ENCODE results near the gene USP6. TPM values are rescaled to one million over a fixed set of nuclear protein-coding genes. Genes with fewer than 3 reads are reported as not detected.
"Not testable (repeated sequence)": the region's sequence is repeated elsewhere in the genome, so short reads cannot be mapped to it uniquely, and the experiment has no call there.

USP6 gene
- total and polyA plus RNA-seq, 3 donors from 2014 or later, result 19.3 to 50.4 (median 25.1) TPM

- H3K4me3 ChIP-seq, result no peak overlapping the region
- TF ChIP-seq POLR2A (IDR thresholded peaks at IDR 0.05) (no peak), CTCF (IDR thresholded peaks at IDR 0.05) (no peak)
- no peaks in the 10 kb centered on the region for H3K9me3 ChIP-seq
- no peaks in the 10 kb centered on the region for H3K4me1 ChIP-seq
- H3K27ac ChIP-seq, result no peak overlapping the region
- no peak for DNase-seq
- no peaks in the 10 kb centered on the region for H3K27me3 ChIP-seq
- intact Hi-C loops (cut with DNase I; ENCODE audit: low total_unique reads), result no loop called here
- no peaks in the 10 kb centered on the region for H3K36me3 ChIP-seq (ENCODE audit: low read depth, missing control alignments)
- 75 to 94% methylated on average over 5 of the region's 5 CpGs for WGBS, 2 donors
These were observed 94.3 kb downstream of the USP6 start for GRCh38 chr17:5210091-5210490.

GRCh38 chr17:5210614-5211252 is 94.9 kb downstream of the USP6 start:
- Histone ChIP-seq H3K27ac (no peak overlapping the region), H3K27me3 (no peaks in the 10 kb centered on the region), H3K9me3 (no peaks in the 10 kb centered on the region), H3K36me3 (ENCODE audit: low read depth, missing control alignments) (no peaks in the 10 kb centered on the region), H3K4me3 (no peak overlapping the region), H3K4me1 (no peaks in the 10 kb centered on the region)
- DNase-seq, result no peak
- TF ChIP-seq POLR2A (IDR thresholded peaks at IDR 0.05) (no peak), CTCF (IDR thresholded peaks at IDR 0.05) (no peak)
- whole genome bisulfite sequencing, 2 donors, result 90 to 94% methylated on average over 8 of the region's 8 CpGs
- intact Hi-C loops (cut with DNase I; ENCODE audit: low total_unique reads), result no loop called here

- Histone ChIP-seq H3K27ac (no peak overlapping the region), H3K4me1 (no peaks in the 10 kb centered on the region), H3K36me3 (ENCODE audit: low read depth, missing control alignments) (no peaks in the 10 kb centered on the region), H3K9me3 (no peaks in the 10 kb centered on the region), H3K27me3 (no peaks in the 10 kb centered on the region), H3K4me3 (no peak overlapping the region)
- WGBS, 2 donors, result 93 to 94% methylated on average over 7 of the region's 7 CpGs
- TF ChIP-seq CTCF (IDR thresholded peaks at IDR 0.05) (no peak), POLR2A (IDR thresholded peaks at IDR 0.05) (no peak)
- DNase-seq, result no peak
- intact Hi-C loops (cut with DNase I; ENCODE audit: low total_unique reads), result no loop called here
These were observed 95.6 kb downstream of the USP6 start for GRCh38 chr17:5211458-5211857.

GRCh38 chr17:5217562-5217961 is 101.7 kb downstream of the USP6 start:
- 91 to 100% methylated on average over 4 of the region's 5 CpGs for WGBS, 2 donors
- H3K9me3 ChIP-seq; DNase-seq; H3K4me1 ChIP-seq; H3K36me3 ChIP-seq (ENCODE audit: low read depth, missing control alignments); intact Hi-C loops (cut with DNase I; ENCODE audit: low total_unique reads); H3K4me3 ChIP-seq; H3K27me3 ChIP-seq; H3K27ac ChIP-seq: not testable (repeated sequence)

- no peaks in the 10 kb centered on the region for H3K4me1 ChIP-seq
- H3K9me3 ChIP-seq, result no peaks in the 10 kb centered on the region
- intact Hi-C loops (cut with DNase I; ENCODE audit: low total_unique reads), result no loop called here
- no peaks in the 10 kb centered on the region for H3K36me3 ChIP-seq (ENCODE audit: low read depth, missing control alignments)
- no peak overlapping the region for H3K4me3 ChIP-seq
- H3K27ac ChIP-seq, result no peak overlapping the region
- WGBS, 2 donors, result 89 to 98% methylated on average over 6 of the region's 6 CpGs
- TF ChIP-seq CTCF (IDR thresholded peaks at IDR 0.05) (no peak), POLR2A (IDR thresholded peaks at IDR 0.05) (no peak)
- no peaks in the 10 kb centered on the region for H3K27me3 ChIP-seq
- DNase-seq, result no peak
These were observed 103.7 kb downstream of the USP6 start for GRCh38 chr17:5219536-5219935.
